PC-9 (cell line): ENCODE results near the gene SGK2. TPM values are rescaled to one million over a fixed set of nuclear protein-coding genes. Genes with fewer than 3 reads are reported as not detected.

ENCODE experiments used
- BruUV-seq: library from RNA; stranded (reverse); fragments of 400-500 nt; replicated peaks from 2 replicates; lab custom pipeline; 2021; lab: Mats Ljungman, UMichigan
- CTCF ChIA-PET: fragments of 300-600 bp; sonication (Branson Sonifier 250); formaldehyde crosslinking; loops from one replicate; lab custom pipeline; 2022; ENCODE audit warnings: antibody characterized with exemption; lab: Charles Lee
- POLR2A ChIA-PET: fragments of 300-600 bp; sonication (Branson Sonifier 250); formaldehyde crosslinking; loops from one replicate; lab custom pipeline; 2022; ENCODE audit warnings: antibody characterized with exemption; ENCODE audit not compliant: unreplicated experiment; lab: Charles Lee
- DNase-seq, 2 experiments: peaks; one replicate each; pipeline versions ENCODE4 v3.0.0 to v3.0.0-alpha.2; 2015 to 2022; ENCODE audit warnings: mixed read lengths in 1 of 2
- H2AFZ ChIP-seq: fragments of 200-600 bp; sonication (generic); 2 replicates; pipeline ENCODE4 v1.8.1; 2017; ENCODE audit warnings: antibody characterized with exemption
- H3F3A ChIP-seq: fragments of 200-600 bp; sonication (generic); 2 replicates; pipeline ENCODE4 v1.8.1; 2017; ENCODE audit warnings: antibody characterized with exemption, mild to moderate bottlenecking, low read depth; ENCODE audit not compliant: insufficient read depth
- H3K27ac ChIP-seq: fragments of 200-600 bp; sonication (generic); 2 replicates; pipeline ENCODE4 v1.6.1; 2016; ENCODE audit warnings: mixed run types
- H3K27me3 ChIP-seq: fragments of 200-600 bp; sonication (generic); 2 replicates; pipeline ENCODE4 v1.6.1; 2016; ENCODE audit warnings: low read depth, mixed run types; ENCODE audit not compliant: insufficient read depth
- H3K36me3 ChIP-seq: fragments of 200-600 bp; sonication (generic); 2 replicates; pipeline ENCODE4 v1.6.1; 2016; ENCODE audit warnings: low read depth, mixed run types
- H3K4me1 ChIP-seq: fragments of 200-600 bp; sonication (generic); replicated peaks from 2 replicates; pipeline ENCODE4 v1.6.1; 2016; ENCODE audit warnings: mixed run types; ENCODE audit not compliant: insufficient read depth
- H3K4me2 ChIP-seq: fragments of 200-600 bp; sonication (generic); 2 replicates; pipeline ENCODE4 v1.6.1; 2017; ENCODE audit warnings: mixed run types
- H3K4me3 ChIP-seq: fragments of 200-600 bp; sonication (generic); 2 replicates; pipeline ENCODE4 v1.6.1; 2016; ENCODE audit warnings: mixed run types
- H3K79me2 ChIP-seq: fragments of 200-600 bp; sonication (generic); 2 replicates; pipeline ENCODE4 v1.6.1; 2017; ENCODE audit warnings: low read depth, mixed run types
- H3K9me2 ChIP-seq: fragments of 200-600 bp; sonication (generic); 2 replicates; pipeline ENCODE4 v1.8.1; 2017; ENCODE audit warnings: mild to moderate bottlenecking; ENCODE audit not compliant: insufficient read depth
- H3K9me3 ChIP-seq: fragments of 200-600 bp; sonication (generic); 2 replicates; pipeline ENCODE4 v1.8.1; 2016; ENCODE audit warnings: low read depth; ENCODE audit not compliant: insufficient read depth
- H4K20me1 ChIP-seq: fragments of 200-600 bp; sonication (generic); 2 replicates; pipeline ENCODE4 v1.8.1; 2017; ENCODE audit not compliant: insufficient read depth
- CTCF ChIP-seq: fragments of 200-600 bp; sonication (generic); conservative IDR thresholded peaks from 2 replicates; pipeline ENCODE4 v1.6.1; 2017; ENCODE audit warnings: mixed run types, antibody characterized with exemption, mild to moderate bottlenecking, moderate library complexity
- EZH2 ChIP-seq: fragments of 200-600 bp; sonication (generic); IDR thresholded peaks from 2 replicates; pipeline ENCODE4 v1.8.0; 2017; ENCODE audit warnings: antibody characterized with exemption, low read depth
- intact Hi-C: fragments of 100-400 bp; cut with micrococcal nuclease; formaldehyde crosslinking; loops from one replicate; pipeline ENCODE4 v1.10.0; 2022; ENCODE audit not compliant: unreplicated experiment
- total RNA-seq: library from RNA; stranded (reverse); gene quantifications from 2 replicates; pipeline ENCODE4 v1.2.3, GENCODE V29; 2021

SGK2 gene
- total RNA-seq, 1 experiment from 2014 or later: 3.1 TPM

DNA sequence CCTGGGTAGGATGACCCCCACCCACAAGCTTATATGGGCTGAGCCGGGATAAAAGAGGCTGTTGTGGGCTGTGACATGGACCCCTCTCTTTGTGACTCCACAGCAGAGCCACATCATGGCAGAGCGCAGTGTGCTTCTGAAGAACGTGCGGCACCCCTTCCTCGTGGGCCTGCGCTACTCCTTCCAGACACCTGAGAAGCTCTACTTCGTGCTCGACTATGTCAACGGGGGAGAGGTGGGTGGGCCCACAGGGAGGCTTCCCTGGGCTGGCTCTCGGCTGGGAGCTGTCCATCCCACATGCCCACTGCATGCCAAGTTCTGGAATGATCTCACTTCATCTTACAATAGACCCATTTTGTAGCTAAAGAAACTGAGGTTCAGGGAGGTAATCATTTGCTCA lies 10.5 kb downstream of the SGK2 start:
- intact Hi-C loops: no loop called here
- no peaks in the 10 kb centered on the region for H3F3A ChIP-seq
- H3K9me3 ChIP-seq: no peaks in the 10 kb centered on the region
- H3K27me3 ChIP-seq: no peaks in the 10 kb centered on the region
- no peaks in the 10 kb centered on the region for H4K20me1 ChIP-seq
- DNase-seq: no peak
- H3K4me1 ChIP-seq: no peaks in the 10 kb centered on the region
- ChIA-PET POLR2A (no interaction called here), CTCF (no interaction called here)
- no peak overlapping the region for H3K4me2 ChIP-seq
- TF ChIP-seq CTCF: no peak
- TF ChIP-seq EZH2: no peak
- no peak overlapping the region for H2AFZ ChIP-seq
- H3K79me2 ChIP-seq: no peaks in the 10 kb centered on the region
- no peaks in the 10 kb centered on the region for H3K9me2 ChIP-seq
- H3K36me3 ChIP-seq: no peaks in the 10 kb centered on the region
- H3K27ac ChIP-seq: no peak overlapping the region
- no TSS peak for BruUV-seq
- no peak overlapping the region for H3K4me3 ChIP-seq

DNA sequence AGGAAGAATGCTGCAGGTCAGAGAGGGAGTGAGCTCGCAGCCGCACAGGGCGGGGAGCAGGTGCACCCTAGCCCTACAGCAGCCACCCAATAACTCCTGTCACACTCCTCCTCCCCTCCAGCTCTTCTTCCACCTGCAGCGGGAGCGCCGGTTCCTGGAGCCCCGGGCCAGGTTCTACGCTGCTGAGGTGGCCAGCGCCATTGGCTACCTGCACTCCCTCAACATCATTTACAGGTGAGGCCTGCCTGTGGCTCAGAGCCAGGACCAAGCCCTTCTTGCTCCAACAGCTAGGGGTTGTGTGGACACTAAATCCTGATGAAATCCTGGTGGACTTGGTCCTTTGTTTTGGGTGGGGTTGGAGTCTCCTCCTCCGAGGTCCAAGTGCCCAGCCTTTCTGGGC lies 11.7 kb downstream of the SGK2 start:
- H3K4me3 ChIP-seq: no peak overlapping the region
- ChIA-PET POLR2A (interaction anchor here (0.6 kb wide), 1 partner anchor 356 kb away, joined by 3 read pairs; no protein-coding TSS in a partner anchor), CTCF (no interaction called here)
- no peaks in the 10 kb centered on the region for H4K20me1 ChIP-seq
- no peak overlapping the region for H3K4me2 ChIP-seq
- no peak overlapping the region for H3K27ac ChIP-seq
- no peaks in the 10 kb centered on the region for H3K79me2 ChIP-seq
- H3K9me2 ChIP-seq: no peaks in the 10 kb centered on the region
- BruUV-seq: no TSS peak
- intact Hi-C loops: no loop called here
- H3K9me3 ChIP-seq: no peaks in the 10 kb centered on the region
- H3F3A ChIP-seq: no peaks in the 10 kb centered on the region; the same call in 1 of the 2 replicates
- TF ChIP-seq CTCF (no peak), EZH2 (no peak)
- DNase-seq: no peak
- no peak overlapping the region for H2AFZ ChIP-seq
- H3K27me3 ChIP-seq: no peaks in the 10 kb centered on the region
- H3K4me1 ChIP-seq: peaks cover 6% of the 10 kb centered on the region; the same call in 1 of the 2 replicates
- no peaks in the 10 kb centered on the region for H3K36me3 ChIP-seq

DNA sequence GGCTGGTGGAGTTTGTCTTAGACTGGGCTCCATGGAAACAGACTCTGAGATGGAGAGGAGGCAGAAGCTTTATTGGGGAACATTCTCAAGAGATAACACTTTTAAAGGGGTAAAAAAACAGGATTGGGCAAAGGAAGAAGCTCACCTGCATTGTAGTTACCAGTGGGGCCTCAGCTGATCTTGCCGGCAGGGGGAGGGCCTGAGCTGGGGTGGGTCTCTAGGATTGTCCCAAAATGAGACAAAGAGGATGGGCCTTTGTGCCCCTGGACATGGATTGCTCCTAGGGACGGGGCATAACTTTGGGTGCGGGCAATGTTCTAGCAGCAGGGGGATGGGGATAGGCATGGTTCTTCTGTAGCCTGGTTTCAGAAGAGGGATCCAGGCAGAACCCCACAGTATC lies 12.5 kb downstream of the SGK2 start:
- ChIA-PET CTCF (no interaction called here), POLR2A (no interaction called here)
- Histone ChIP-seq H3K9me2 (no peaks in the 10 kb centered on the region), H3K27ac (no peak overlapping the region), H3F3A (no peaks in the 10 kb centered on the region; the same call in 1 of the 2 replicates), H3K4me1 (peaks cover 11% of the 10 kb centered on the region; the same call in 1 of the 2 replicates), H2AFZ (no peak overlapping the region), H3K36me3 (no peaks in the 10 kb centered on the region), H3K4me3 (no peak overlapping the region), H3K9me3 (no peaks in the 10 kb centered on the region), H4K20me1 (no peaks in the 10 kb centered on the region), H3K79me2 (no peaks in the 10 kb centered on the region), H3K4me2 (no peak overlapping the region), H3K27me3 (no peaks in the 10 kb centered on the region)
- no peak for TF ChIP-seq EZH2
- TF ChIP-seq CTCF: no peak
- no peak for DNase-seq
- intact Hi-C loops: no loop called here
- no TSS peak for BruUV-seq
